Cortex of kidney (tissue), 1 donor: Measurements from ENCODE around the gene CCDC60.

Experiments
- DNase-seq: peaks from one replicate; lab custom pipeline; 2025; lab: John Stamatoyannopoulos, UW

Gene CCDC60

DNA sequence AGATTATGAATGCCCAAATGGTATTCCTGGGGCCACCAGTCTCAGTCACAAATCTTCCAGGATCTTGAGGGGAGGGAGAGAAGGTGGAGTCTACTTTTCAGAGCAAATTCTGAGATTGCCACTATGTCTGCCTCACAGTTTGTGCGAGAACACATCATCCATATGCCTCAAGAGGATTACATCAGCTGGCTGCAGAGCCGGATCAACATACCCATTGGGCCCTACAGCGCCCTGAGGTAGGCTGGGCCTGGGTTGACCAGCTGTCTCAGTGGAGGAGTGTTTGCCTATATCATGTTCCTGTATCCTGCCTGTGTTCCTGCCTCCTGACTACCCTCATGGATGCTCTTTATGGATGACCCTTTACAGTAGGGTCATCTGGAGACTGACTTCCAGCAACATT lies 205.9 kb downstream of the CCDC60 start:
- no peak for DNase-seq

DNA sequence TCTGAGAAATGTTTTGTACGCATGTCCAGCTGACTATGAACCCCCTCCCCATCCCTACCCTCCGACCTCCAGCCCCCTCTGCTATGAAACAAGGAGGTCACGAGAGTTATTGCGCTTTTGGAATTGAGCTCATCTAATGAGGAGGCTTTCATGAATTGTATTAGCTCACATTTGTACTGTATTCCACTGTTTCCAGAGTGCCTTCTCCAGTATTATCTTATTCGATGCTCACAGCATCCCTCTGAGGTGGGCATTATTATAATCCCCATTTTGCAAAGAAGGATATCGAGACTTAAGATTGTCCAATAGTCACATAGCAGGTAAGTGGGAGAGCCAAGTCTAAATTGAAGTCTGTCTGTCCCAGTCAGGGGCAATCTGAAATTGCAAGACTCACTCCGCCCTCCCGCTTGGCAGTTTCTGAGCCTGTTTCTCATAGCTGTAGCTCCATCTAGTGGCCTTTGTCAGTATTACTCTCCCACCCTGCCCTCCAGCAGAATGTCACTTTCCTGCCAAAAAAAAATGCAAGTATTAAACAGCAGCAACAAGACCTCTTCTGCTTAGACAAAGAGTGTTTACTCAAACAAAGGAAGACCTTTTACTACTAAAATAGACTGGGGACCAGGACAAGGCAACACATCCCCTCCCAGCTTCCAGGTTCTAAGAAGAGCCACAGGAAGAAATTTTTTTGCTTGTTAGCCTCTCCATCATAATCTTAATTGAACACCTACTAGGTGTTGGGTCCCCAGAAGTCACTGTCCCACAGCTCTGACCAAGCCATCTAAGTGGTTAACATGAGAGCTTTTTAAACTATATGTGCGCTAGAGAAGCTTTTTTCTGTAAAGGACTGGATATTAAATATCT lies 210.5 kb downstream of the CCDC60 start:
- no peak for DNase-seq

DNA sequence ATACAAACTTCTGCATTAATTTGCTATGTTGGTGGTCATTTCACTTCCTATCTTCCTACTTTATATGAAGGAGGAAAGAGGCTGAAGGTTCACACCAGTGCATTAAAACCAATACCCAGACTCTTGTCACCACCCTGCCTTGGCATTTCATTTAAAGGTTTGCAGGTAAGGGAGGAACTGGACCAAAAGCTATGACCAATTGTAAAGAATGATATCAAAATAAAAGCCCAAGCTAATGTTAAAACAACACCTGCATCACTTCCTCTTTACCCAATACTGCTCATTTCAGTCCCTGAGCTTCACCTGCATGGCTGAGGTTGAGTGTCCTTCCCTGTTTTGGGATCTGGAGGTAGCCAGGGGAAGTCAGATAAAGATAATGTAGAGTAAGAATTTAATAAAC lies 211.8 kb downstream of the CCDC60 start:
- DNase-seq: no peak

DNA sequence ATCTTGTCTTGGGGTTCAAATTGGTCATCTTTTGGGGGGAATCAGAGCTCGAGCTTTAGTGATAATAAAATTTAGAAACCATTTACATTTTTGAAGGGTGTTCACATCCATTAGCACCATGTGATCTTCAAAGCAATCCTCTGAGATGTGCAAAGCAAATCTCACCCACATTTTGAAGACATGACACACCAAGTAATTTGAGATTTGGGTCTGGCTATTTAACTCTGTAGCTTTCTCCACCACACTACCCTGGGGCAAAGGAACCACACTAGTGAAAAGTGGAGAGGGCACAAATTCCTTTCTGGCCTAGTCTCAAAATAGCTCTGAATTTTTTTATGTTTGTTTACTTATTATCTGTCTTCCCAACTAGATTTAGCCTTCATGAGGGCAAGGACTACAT lies 212.5 kb downstream of the CCDC60 start:
- no peak for DNase-seq

DNA sequence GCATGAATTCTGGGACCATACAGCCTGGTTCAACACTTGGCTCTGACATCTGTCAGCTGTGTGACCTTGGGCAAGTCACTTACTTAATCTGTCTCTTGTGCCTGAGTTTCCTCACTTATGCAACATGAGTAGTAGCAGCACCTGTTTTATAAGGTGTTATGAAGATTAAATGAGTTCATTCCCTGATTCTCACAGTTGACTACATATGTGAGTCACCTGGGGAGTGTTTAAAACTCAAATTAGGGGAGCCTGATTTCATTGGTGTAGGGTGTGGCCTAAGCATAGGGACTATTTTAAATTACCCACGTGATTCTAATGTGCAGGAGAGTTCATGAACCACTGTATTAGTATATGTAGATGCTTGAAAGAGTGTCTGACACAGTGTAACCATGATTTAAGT lies 222.3 kb downstream of the CCDC60 start:
- DNase-seq: no peak

DNA sequence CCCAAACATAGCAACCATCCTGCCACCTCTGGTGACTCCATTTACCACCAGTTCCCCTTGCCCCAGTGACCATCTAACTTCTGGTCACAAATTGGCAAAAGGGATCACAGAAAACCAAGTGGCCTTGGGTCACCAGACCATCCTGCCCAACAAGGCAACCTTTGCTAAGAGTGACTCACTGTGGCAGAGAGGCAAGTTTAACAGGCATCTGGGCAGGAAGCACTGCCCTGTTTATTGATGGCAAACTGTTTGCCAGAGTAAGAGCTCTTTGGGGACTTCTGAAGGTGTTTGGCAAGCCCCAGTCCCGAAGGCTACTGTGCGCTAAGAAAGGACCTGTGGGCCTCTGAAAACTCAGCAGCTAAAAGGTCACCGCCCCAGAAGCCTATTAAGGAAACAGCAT lies 230.9 kb downstream of the CCDC60 start:
- DNase-seq: no peak

DNA sequence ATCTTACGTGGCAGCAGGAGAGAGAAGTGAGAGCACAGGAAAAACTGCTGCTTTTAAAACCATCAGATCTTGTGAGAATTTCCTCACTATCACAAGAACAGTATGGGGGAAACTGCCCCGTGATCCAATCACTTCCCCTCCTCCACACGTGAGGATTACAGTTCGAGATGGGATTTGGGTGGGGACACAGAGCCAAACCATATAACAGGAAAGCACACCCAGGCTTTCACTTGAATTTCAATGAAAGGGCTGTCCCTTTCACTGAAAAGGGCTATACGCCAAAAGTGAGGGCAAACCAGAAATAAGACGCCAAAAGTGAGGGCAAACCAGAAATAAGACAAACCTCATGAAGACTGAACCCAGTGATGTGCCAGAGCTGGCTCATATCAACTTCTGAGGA lies 236.2 kb downstream of the CCDC60 start:
- DNase-seq: no peak

DNA sequence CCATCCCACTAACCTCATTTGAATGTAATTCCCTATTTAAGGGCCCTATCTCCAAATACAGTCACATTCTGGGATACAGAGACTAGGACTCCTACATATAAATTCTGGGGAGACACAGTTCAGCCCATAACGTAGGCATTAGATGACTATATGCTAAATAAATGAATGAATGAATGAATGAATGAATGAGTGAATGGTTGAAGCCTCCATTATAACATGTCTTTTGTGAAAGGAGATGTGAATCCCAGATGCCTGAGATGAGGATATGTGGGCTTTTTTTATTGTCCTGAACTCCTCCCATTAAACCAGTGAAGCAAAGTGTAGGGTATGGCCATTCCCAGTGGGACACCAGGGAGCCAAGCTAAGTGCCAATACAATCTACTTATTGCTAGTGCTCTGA lies 238.6 kb downstream of the CCDC60 start:
- DNase-seq: no peak

DNA sequence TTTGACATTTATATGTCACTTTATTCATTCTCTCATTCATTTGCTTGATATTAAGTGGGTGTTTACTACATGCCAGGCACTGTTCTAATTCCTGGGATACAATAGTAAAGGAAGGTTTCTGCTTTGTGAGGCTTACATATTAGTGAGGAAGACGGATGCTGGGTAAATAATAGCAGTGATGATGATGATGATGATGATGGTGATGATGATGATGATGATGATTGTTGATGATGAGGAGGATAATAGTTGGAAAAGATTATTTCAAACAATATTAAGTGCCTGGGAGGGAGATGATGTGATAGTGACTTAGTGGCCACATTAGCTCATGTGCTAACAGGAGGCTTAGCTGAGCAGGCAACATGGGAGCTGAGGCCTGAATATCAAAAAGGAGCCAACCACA lies 239.7 kb downstream of the CCDC60 start:
- no peak for DNase-seq

DNA sequence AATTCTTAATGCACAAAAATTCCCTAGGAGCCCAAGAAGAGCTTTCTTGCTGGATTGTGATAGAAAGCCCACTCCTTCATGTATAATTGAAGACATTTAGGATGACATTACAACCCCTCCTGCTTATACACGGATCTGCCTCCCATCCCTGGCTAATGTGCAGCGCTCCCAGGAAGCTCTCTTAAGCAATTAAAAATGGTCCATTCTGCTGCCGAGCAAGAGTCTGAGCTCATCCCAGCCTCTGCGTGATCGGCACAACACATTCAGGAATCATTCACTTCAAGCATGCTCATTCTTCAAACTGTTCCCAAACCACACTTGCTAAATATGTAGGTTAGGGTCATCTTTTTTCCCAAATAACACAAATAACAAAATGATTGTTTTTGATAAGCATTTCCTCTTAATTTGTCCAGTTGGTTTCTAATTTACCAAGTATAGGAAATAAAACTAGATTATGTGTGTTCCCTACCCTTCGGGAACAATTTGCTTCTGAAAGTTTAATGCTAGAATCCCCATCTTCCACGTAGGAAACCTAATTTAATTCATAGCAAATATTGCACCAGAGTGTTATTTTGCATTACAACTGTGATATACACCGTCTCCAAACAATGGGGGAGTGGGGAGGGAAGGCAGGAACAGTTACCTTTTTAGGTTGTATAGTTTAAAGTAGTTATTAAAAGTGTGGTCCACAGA lies 241.7 kb downstream of the CCDC60 start:
- no peak for DNase-seq

DNA sequence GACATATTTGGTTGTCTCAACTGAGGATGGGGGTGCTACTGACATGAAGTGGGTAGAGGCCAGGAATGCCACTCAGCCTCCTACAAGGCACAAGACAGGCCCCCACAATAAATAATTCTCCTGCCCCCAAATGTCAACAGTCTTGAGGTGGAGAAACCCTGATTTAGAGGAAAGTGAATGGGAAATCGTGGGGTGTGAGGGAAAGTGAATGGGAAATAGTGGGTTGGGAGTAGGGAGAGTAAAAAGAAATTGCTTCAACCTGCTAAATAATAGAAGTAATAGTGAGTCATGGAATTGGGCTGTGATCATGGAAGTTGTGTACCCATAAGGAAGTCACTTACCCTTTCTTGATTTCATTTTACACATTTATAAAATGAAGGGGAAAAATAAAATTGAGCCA lies 242.4 kb downstream of the CCDC60 start:
- DNase-seq: no peak

DNA sequence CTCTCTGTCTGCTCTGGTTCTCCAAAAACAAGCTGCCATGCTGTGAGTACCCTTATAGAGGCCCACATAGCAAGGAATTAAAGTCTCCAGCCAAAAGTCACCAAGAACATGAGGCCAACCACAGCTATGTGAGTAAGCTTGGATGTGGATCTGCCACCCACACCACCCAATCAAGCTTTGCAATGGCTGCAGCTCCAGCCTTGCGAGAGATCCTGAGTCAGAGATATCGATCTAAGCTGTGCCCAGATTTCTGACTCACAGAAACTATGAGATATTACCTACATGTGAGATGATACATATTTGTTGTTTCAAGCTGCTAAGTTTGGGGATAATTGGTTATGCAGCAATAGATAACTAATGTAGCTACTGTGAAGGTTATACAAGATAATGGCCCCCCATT lies 243.6 kb downstream of the CCDC60 start:
- DNase-seq: no peak

DNA sequence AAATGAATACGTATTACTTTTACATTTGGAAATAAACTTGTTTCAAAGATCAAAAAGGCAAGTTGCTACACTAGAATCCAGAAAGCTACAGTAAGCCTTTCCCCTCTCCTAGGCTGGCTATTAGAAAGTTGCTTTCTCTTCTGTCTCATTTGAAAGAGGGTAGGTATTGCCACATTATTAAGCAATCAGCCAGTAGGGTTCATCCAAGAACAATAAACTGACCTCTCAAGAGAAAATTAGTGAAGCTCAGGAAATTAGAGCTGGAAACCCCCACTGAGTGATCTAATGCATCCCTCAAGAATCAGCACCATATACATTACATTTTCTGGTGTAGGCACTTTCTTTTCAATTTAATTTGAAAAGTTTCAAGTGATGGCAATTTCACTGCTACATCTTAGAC lies 254.6 kb downstream of the CCDC60 start:
- no peak for DNase-seq

DNA sequence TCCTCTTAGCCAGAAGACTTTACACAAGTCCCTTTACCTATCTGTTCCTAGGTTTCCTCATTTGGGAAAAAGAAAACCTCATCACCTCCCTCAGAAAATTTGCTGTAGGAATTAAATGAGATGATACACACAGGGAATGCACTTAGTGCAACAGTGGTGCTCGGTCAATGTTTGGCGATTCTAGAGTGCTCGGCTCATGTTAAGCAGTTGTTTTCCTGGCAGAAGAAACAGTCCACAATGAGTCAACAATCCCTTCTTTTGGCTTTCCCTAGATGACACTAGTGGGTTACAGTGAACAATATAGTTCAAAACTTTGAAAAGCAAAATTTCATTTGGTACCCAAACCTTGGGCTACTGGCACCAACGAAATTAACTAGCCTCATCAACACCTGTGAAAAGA lies 255.1 kb downstream of the CCDC60 start:
- DNase-seq: no peak
